BLaER1 (cell line): ENCODE measurements around the gene FERMT3.
A peak's percentile ranks its signal among the peaks of the same experiment; 100 is the strongest.

Source experiments
- H3K27ac ChIP-seq: shearing (Covaris generic); formaldehyde crosslinking; 2 replicates; pipeline ENCODE4 v1.8.1; 2022
- H3K27me3 ChIP-seq: shearing (Covaris generic); formaldehyde crosslinking; 2 replicates; pipeline ENCODE4 v1.8.1; 2022
- H3K36me3 ChIP-seq: shearing (Covaris generic); formaldehyde crosslinking; 2 replicates; pipeline ENCODE4 v1.8.1; 2022
- H3K4me1 ChIP-seq: shearing (Covaris generic); formaldehyde crosslinking; 2 replicates; pipeline ENCODE4 v1.8.1; 2022
- H3K4me2 ChIP-seq: shearing (Covaris generic); formaldehyde crosslinking; 2 replicates; pipeline ENCODE4 v1.8.1; 2022
- H3K4me3 ChIP-seq: shearing (Covaris generic); formaldehyde crosslinking; 2 replicates; pipeline ENCODE4 v1.8.1; 2022
- H3K9ac ChIP-seq: shearing (Covaris generic); formaldehyde crosslinking; 2 replicates; pipeline ENCODE4 v1.8.1; 2022
- H3K9me3 ChIP-seq: shearing (Covaris generic); formaldehyde crosslinking; 2 replicates; pipeline ENCODE4 v1.8.1; 2022
- H4K20me1 ChIP-seq: shearing (Covaris generic); formaldehyde crosslinking; 2 replicates; pipeline ENCODE4 v1.8.1; 2022
- Cebpa-rat ChIP-seq: shearing (Covaris generic); IDR thresholded peaks from 2 replicates; pipeline ENCODE4 v1.8.1; 2022

Gene FERMT3

GRCh38 chr11:64258946-64259532 lies 52.5 kb downstream of the FERMT3 start:
- H3K4me3 ChIP-seq, result no peak overlapping the region
- H3K27me3 ChIP-seq, result no peaks in the 10 kb centered on the region
- H3K4me1 ChIP-seq, result peaks cover 19% of the 10 kb centered on the region
- no peak for TF ChIP-seq Cebpa-rat
- no peaks in the 10 kb centered on the region for H3K9me3 ChIP-seq
- no peak overlapping the region for H3K9ac ChIP-seq
- H4K20me1 ChIP-seq, result peaks cover 11% of the 10 kb centered on the region
- H3K4me2 ChIP-seq, result no peak overlapping the region
- peaks cover 98% of the 10 kb centered on the region for H3K36me3 ChIP-seq
- no peak overlapping the region for H3K27ac ChIP-seq

- TF ChIP-seq Cebpa-rat, result no peak
- H3K4me1 ChIP-seq, result peaks cover 20% of the 10 kb centered on the region
- H3K4me3 ChIP-seq, result no peak overlapping the region
- H3K36me3 ChIP-seq, result peaks cover 96% of the 10 kb centered on the region
- H3K4me2 ChIP-seq, result no peak overlapping the region
- H3K9ac ChIP-seq, result no peak overlapping the region
- H3K27me3 ChIP-seq, result no peaks in the 10 kb centered on the region
- H4K20me1 ChIP-seq, result peaks cover 5% of the 10 kb centered on the region; the same call in 1 of the 2 replicates
- H3K27ac ChIP-seq, result no peak overlapping the region
- H3K9me3 ChIP-seq, result no peaks in the 10 kb centered on the region
Observed at GRCh38 chr11:64259533-64260067, 53.1 kb downstream of the FERMT3 start.

- Histone ChIP-seq H3K27ac (no peak overlapping the region), H3K4me3 (no peak overlapping the region), H3K36me3 (peaks cover 92% of the 10 kb centered on the region), H3K9me3 (no peaks in the 10 kb centered on the region), H3K4me2 (no peak overlapping the region), H3K27me3 (no peaks in the 10 kb centered on the region), H3K9ac (no peak overlapping the region), H4K20me1 (no peaks in the 10 kb centered on the region; the same call in 1 of the 2 replicates), H3K4me1 (peaks cover 26% of the 10 kb centered on the region)
- no peak for TF ChIP-seq Cebpa-rat
Observed at GRCh38 chr11:64260147-64260708, 53.7 kb downstream of the FERMT3 start.

- no peaks in the 10 kb centered on the region for H4K20me1 ChIP-seq
- peaks cover 40% of the 10 kb centered on the region for H3K4me1 ChIP-seq
- H3K9me3 ChIP-seq, result no peaks in the 10 kb centered on the region
- H3K36me3 ChIP-seq, result peaks cover 87% of the 10 kb centered on the region
- H3K9ac ChIP-seq, result no peak overlapping the region
- H3K4me3 ChIP-seq, result no peak overlapping the region
- TF ChIP-seq Cebpa-rat, result no peak
- no peak overlapping the region for H3K4me2 ChIP-seq
- H3K27me3 ChIP-seq, result no peaks in the 10 kb centered on the region
- H3K27ac ChIP-seq, result no peak overlapping the region
Observed at GRCh38 chr11:64261556-64262080, 55.1 kb downstream of the FERMT3 start.

GRCh38 chr11:64262271-64263002 lies 55.9 kb downstream of the FERMT3 start:
- H3K4me3 ChIP-seq, result no peak overlapping the region
- no peaks in the 10 kb centered on the region for H3K27me3 ChIP-seq
- TF ChIP-seq Cebpa-rat, result no peak
- no peaks in the 10 kb centered on the region for H3K9me3 ChIP-seq
- H3K4me1 ChIP-seq, result peaks cover 48% of the 10 kb centered on the region
- no peak overlapping the region; the same call in 1 of the 2 replicates for H3K9ac ChIP-seq
- H3K4me2 ChIP-seq, result no peak overlapping the region
- peaks cover 78% of the 10 kb centered on the region for H3K36me3 ChIP-seq
- no peaks in the 10 kb centered on the region for H4K20me1 ChIP-seq
- peak overlapping the region; percentile 100 for H3K27ac ChIP-seq

- Histone ChIP-seq H3K36me3 (peaks cover 70% of the 10 kb centered on the region), H3K4me2 (peak overlapping the region; percentile 96; the same call in 1 of the 2 replicates), H4K20me1 (no peaks in the 10 kb centered on the region), H3K27me3 (no peaks in the 10 kb centered on the region), H3K9ac (peak overlapping the region; percentile 68; the same call in 1 of the 2 replicates), H3K9me3 (no peaks in the 10 kb centered on the region), H3K4me1 (peaks cover 57% of the 10 kb centered on the region), H3K27ac (peak overlapping the region; percentile 100), H3K4me3 (no peak overlapping the region)
- TF ChIP-seq Cebpa-rat, result no peak
Observed at GRCh38 chr11:64263021-64263946, 56.8 kb downstream of the FERMT3 start.

- Histone ChIP-seq H3K9ac (peak overlapping the region; percentile 68), H4K20me1 (no peaks in the 10 kb centered on the region), H3K4me3 (no peak overlapping the region), H3K4me1 (peaks cover 63% of the 10 kb centered on the region), H3K4me2 (peak overlapping the region; percentile 96), H3K27me3 (no peaks in the 10 kb centered on the region), H3K36me3 (peaks cover 64% of the 10 kb centered on the region), H3K9me3 (no peaks in the 10 kb centered on the region), H3K27ac (peak overlapping the region; percentile 100)
- TF ChIP-seq Cebpa-rat, result no peak
Observed at GRCh38 chr11:64263947-64264317, 57.4 kb downstream of the FERMT3 start.

GRCh38 chr11:64264371-64264852 lies 57.9 kb downstream of the FERMT3 start:
- no peak for TF ChIP-seq Cebpa-rat
- Histone ChIP-seq H3K4me1 (peaks cover 65% of the 10 kb centered on the region), H3K9me3 (no peaks in the 10 kb centered on the region), H3K27me3 (no peaks in the 10 kb centered on the region), H3K27ac (peak overlapping the region; percentile 100), H3K4me2 (peak overlapping the region; percentile 96), H4K20me1 (no peaks in the 10 kb centered on the region), H3K36me3 (peaks cover 59% of the 10 kb centered on the region), H3K4me3 (no peak overlapping the region), H3K9ac (peak overlapping the region; percentile 68)
